A549 (cell line): ENCODE data around the gene SHC1. TPM values are rescaled to one million over a fixed set of nuclear protein-coding genes. Genes with fewer than 3 reads are reported as not detected.

Experiments used
- ATAC-seq, 2 experiments: fragments of 200-7000 bp in 1 of 2; fragments of >200 bp in 1 of 2; cut with Nextera tagmentation in 1 of 2; cut with Tn5 transposase in 1 of 2; 3 replicates each; pipeline versions ENCODE4 v1.8.0 to v1.9.1; 2018 to 2020; ENCODE audit warnings: mild to moderate bottlenecking in 1 of 2, moderate library complexity in 1 of 2
- CTCF ChIA-PET: fragments of 300-600 bp; sonication (Branson Sonifier 250); formaldehyde crosslinking; extraction: SDS; loops from one replicate; lab custom pipeline; 2021; ENCODE audit warnings: antibody characterized with exemption, inconsistent platforms; lab: Yijun Ruan, JAX
- POLR2A ChIA-PET: fragments of 350-600 bp; formaldehyde crosslinking; extraction: SDS; loops from one replicate; lab custom pipeline; 2021; ENCODE audit warnings: antibody characterized with exemption, inconsistent platforms; lab: Yijun Ruan, JAX
- DNase-seq, 2 experiments: peaks; one replicate each; pipeline versions ENCODE4 v3.0.0 to v3.0.0-alpha.2; 2011 to 2016; ENCODE audit warnings: low read depth in 1 of 2, low spot score in 1 of 2
- FAIRE-seq: peaks from 2 replicates; lab custom pipeline; 2011; peaks lifted over from hg19 to GRCh38; lab: Jason Lieb, UNC
- H3K27ac ChIP-seq, 2 experiments: fragments of >200 bp; sonication (Bioruptor Twin); formaldehyde crosslinking; 3 replicates each; pipeline ENCODE4 v1.5.1; 2016 to 2017
- H3K4me1 ChIP-seq: fragments of >200 bp; sonication (Bioruptor Twin); formaldehyde crosslinking; 3 replicates; pipeline ENCODE4 v1.6.1; 2016
- H3K4me2 ChIP-seq: fragments of >200 bp; sonication (Bioruptor Twin); formaldehyde crosslinking; 3 replicates; pipeline ENCODE4 v1.6.1; 2016
- H3K4me3 ChIP-seq: fragments of >200 bp; sonication (Bioruptor Twin); formaldehyde crosslinking; 3 replicates; pipeline ENCODE4 v1.5.1; 2016
- H3K9me3 ChIP-seq: fragments of >200 bp; sonication (Bioruptor Twin); formaldehyde crosslinking; 3 replicates; pipeline ENCODE4 v1.6.1; 2016
- CBX8 ChIP-seq: fragments of 200-600 bp; sonication (generic); IDR thresholded peaks from 2 replicates; pipeline ENCODE4 v1.6.1; 2016
- CHD2 ChIP-seq: fragments of 150-350 bp; IDR thresholded peaks from 2 replicates; pipeline ENCODE4 v1.6.1; 2014; ENCODE audit warnings: low read length; ENCODE audit not compliant: partially characterized antibody
- E2F6 ChIP-seq: IDR thresholded peaks from 2 replicates; pipeline ENCODE4 v1.6.1; 2012; ENCODE audit warnings: low read depth, borderline replicate concordance
- FOSL2 ChIP-seq, 2 experiments: fragments of 450-650 bp in 1 of 2; fragments of >200 bp in 1 of 2; sonication (Bioruptor Twin) in 1 of 2; formaldehyde crosslinking; IDR thresholded peaks; 2 replicates each; pipeline versions ENCODE4 v1.5.0 to v1.6.1; 2016 to 2020; ENCODE audit warnings: mild to moderate bottlenecking in 1 of 2, moderate library complexity in 1 of 2
- GATA3 ChIP-seq: IDR thresholded peaks from 2 replicates; pipeline ENCODE4 v1.6.1; 2012; ENCODE audit warnings: borderline replicate concordance
- HDAC2 ChIP-seq: fragments of 200-600 bp; sonication (generic); IDR thresholded peaks from 2 replicates; pipeline ENCODE4 v1.6.1; 2016
- HEYL ChIP-seq: fragments of 250-450 bp; sonication (Bioruptor Pico); IDR thresholded peaks from 2 replicates; pipeline ENCODE4 v1.8.0; 2021; ENCODE audit warnings: mild to moderate bottlenecking, moderate library complexity
- HOXA7 ChIP-seq: fragments of 250-450 bp; sonication (Bioruptor Pico); IDR thresholded peaks from 2 replicates; pipeline ENCODE4 v1.5.0; 2020; ENCODE audit warnings: mild to moderate bottlenecking, moderate library complexity
- HOXB5 ChIP-seq: fragments of 250-450 bp; sonication (Bioruptor Pico); IDR thresholded peaks from 2 replicates; pipeline ENCODE4 v1.5.0; 2020; ENCODE audit warnings: mild to moderate bottlenecking, moderate library complexity
- JUN ChIP-seq, 2 experiments: fragments of >200 bp; sonication (Bioruptor Twin); formaldehyde crosslinking; IDR thresholded peaks; 2 replicates in 1 of 2; 3 replicates in 1 of 2; pipeline ENCODE4 v1.6.1; 2016 to 2017
- KDM1A ChIP-seq: fragments of 200-600 bp; sonication (generic); IDR thresholded peaks from 2 replicates; pipeline ENCODE4 v1.6.1; 2016; ENCODE audit warnings: low read depth, mild to moderate bottlenecking
- KDM5A ChIP-seq: fragments of 200-600 bp; sonication (generic); IDR thresholded peaks from 2 replicates; pipeline ENCODE4 v1.6.1; 2016; ENCODE audit warnings: antibody characterized with exemption, mild to moderate bottlenecking
- MAFK ChIP-seq: fragments of 450-650 bp; IDR thresholded peaks from 2 replicates; pipeline ENCODE4 v1.6.1; 2014; ENCODE audit not compliant: partially characterized antibody
- MAX ChIP-seq: IDR thresholded peaks from 2 replicates; pipeline ENCODE4 v1.6.1; 2012
- MYC ChIP-seq: IDR thresholded peaks from 2 replicates; pipeline ENCODE4 v1.6.1; 2012; ENCODE audit warnings: mild to moderate bottlenecking, inconsistent platforms, low read length, improper control_type of control experiment, borderline replicate concordance
- PBX3 ChIP-seq: IDR thresholded peaks from 2 replicates; pipeline ENCODE4 v1.6.1; 2012
- PHF8 ChIP-seq: fragments of 200-600 bp; sonication (generic); IDR thresholded peaks from 2 replicates; pipeline ENCODE4 v1.6.1; 2016; ENCODE audit warnings: low read depth, mild to moderate bottlenecking, antibody characterized with exemption, moderate library complexity, borderline replicate concordance
- POLR2A ChIP-seq: IDR thresholded peaks from 2 replicates; pipeline ENCODE4 v1.6.1; 2012; ENCODE audit warnings: mild to moderate bottlenecking, low read length
- RARB ChIP-seq: fragments of 250-450 bp; sonication (Bioruptor Pico); IDR thresholded peaks from 2 replicates; pipeline ENCODE4 v1.8.0; 2021; ENCODE audit warnings: mild to moderate bottlenecking, moderate library complexity
- RCOR1 ChIP-seq: fragments of 150-350 bp; IDR thresholded peaks from 2 replicates; pipeline ENCODE4 v1.6.1; 2014; ENCODE audit warnings: antibody characterized with exemption, low read length, low read depth
- TP53 ChIP-seq: fragments of 250-450 bp; sonication (Bioruptor Pico); IDR thresholded peaks from 2 replicates; pipeline ENCODE4 v1.5.0; 2021; ENCODE audit warnings: mild to moderate bottlenecking, moderate library complexity
- USF2 ChIP-seq: fragments of 450-650 bp; IDR thresholded peaks from 2 replicates; pipeline ENCODE4 v1.6.1; 2014; ENCODE audit warnings: antibody characterized with exemption
- ZNF302 ChIP-seq: fragments of 250-450 bp; sonication (Bioruptor Pico); IDR thresholded peaks from 2 replicates; pipeline ENCODE4 v1.9.0; 2021; ENCODE audit warnings: inconsistent platforms, mild to moderate bottlenecking, moderate library complexity
- ZSCAN20 ChIP-seq: fragments of 250-450 bp; sonication (Bioruptor Pico); IDR thresholded peaks from 2 replicates; pipeline ENCODE4 v1.8.0; 2022; ENCODE audit warnings: mild to moderate bottlenecking, moderate library complexity
- WGBS: methylation state at CpG from one replicate; pipeline ENCODE4 v1.1.6; 2017; ENCODE audit errors: missing lambda C conversion rate; 5-methylcytosine and 5-hydroxymethylcytosine counted together
- polyA plus RNA-seq, 4 experiments: library from polyadenylated mRNA; depleted of rRNA in 3 of 4; stranded (reverse); fragments of >200 nt; fragmentation: RNase III in 1 of 4; extraction: RNeasy Plus Mini Kit Qiagen cat#74134 plus additional on column Dnase treatment in 1 of 4; gene quantifications; 2 replicates in 3 of 4; 3 replicates in 1 of 4; pipeline ENCODE4 v1.2.3, GENCODE V29; 2011 to 2017
- TF ChIP-seq, protein P1 (sequence below): fragments of >200 bp; sonication (Bioruptor Twin); formaldehyde crosslinking; IDR thresholded peaks from 3 replicates; pipeline ENCODE4 v1.6.1; 2016

Gene SHC1
- polyA plus RNA-seq, 2 of the 4 experiments (the other 2 are of a cell fraction) = 118 to 174 TPM

- H3K4me3 ChIP-seq = peak within 1 kb of the TSS; percentile 81
- 2% methylated on average over 25 of the region's 26 CpGs for WGBS
- TF ChIP-seq JUN (IDR thresholded peaks at IDR 0.05) (peak in 1 of 2 experiments; percentile 79; a peak in 3 of 5 replicates), ZSCAN20 (CRISPR knock-in tag) (no peak), HOXB5 (CRISPR knock-in tag) (no peak), HDAC2 (no peak), MAX (peak; percentile 97), CBX8 (no peak), USF2 (peak; percentile 91), HEYL (CRISPR knock-in tag) (no peak), MAFK (no peak), PHF8 (0 out of 2 replicates have a peak, but pooled peaks have one; percentile 14), RARB (CRISPR knock-in tag) (no peak), E2F6 (peak; percentile 95), MYC (peak; percentile 56; the same call in 1 of the 2 replicates), KDM5A (peak; percentile 24; the same call in 1 of the 2 replicates), POLR2A (peak; percentile 41; the same call in 1 of the 2 replicates), FOSL2 (IDR thresholded peaks at IDR 0.05) (no peak), FOSL2 (CRISPR knock-in tag; IDR thresholded peaks at IDR 0.05) (0 out of 2 replicates have a peak, but pooled peaks have one; percentile 13), CHD2 (peak; percentile 58), ZNF302 (CRISPR knock-in tag) (no peak), RCOR1 (no peak), HOXA7 (CRISPR knock-in tag) (no peak), GATA3 (peak; percentile 22; the same call in 1 of the 2 replicates), TP53 (CRISPR knock-in tag) (no peak), KDM1A (no peak), PBX3 (peak; percentile 100)
- TF ChIP-seq, protein P1, sequence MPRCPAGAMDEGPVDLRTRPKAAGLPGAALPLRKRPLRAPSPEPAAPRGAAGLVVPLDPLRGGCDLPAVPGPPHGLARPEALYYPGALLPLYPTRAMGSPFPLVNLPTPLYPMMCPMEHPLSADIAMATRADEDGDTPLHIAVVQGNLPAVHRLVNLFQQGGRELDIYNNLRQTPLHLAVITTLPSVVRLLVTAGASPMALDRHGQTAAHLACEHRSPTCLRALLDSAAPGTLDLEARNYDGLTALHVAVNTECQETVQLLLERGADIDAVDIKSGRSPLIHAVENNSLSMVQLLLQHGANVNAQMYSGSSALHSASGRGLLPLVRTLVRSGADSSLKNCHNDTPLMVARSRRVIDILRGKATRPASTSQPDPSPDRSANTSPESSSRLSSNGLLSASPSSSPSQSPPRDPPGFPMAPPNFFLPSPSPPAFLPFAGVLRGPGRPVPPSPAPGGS = peak; percentile 55; the same call in 1 of the 3 replicates
- TF ChIP-seq, all 56 proteins: peak for 13
- POLR2A ChIA-PET = interaction anchor here (0.7 to 2.8 kb wide), 6 partner anchors 9 to 22 kb away, joined by 3 to 41 read pairs (median 6); partner anchors contain the start of genes CKS1B, LENEP, PYGO2 and SHC1
- Histone ChIP-seq H3K27ac (peak within 1 kb of the TSS; percentile 83 to 86), H3K9me3 (no peaks in the 10 kb centered on the region), H3K4me1 (peaks cover 22% of the 10 kb centered on the region), H3K4me2 (peak within 1 kb of the TSS; percentile 89)
- ATAC-seq (peak; percentile 99 to 100), FAIRE-seq (peak; percentile 83), DNase-seq (peak; percentile 100)
- CTCF ChIA-PET = interaction anchor here (1.3 kb wide), 1 partner anchor 102 kb away, joined by 3 read pairs; no protein-coding TSS in a partner anchor
Measured at GRCh38 chr1:154982897-154983648, 12.5 kb upstream of the SHC1 start, which contains the start of gene FLAD1. TSS of gene FLAD1 (plus strand) at chr1:154983344. CDS start at chr1:154983695, 351 bp downstream.
